ENCODE results near the gene HEXD.
"Not testable (repeated sequence)": the region's sequence is repeated elsewhere in the genome, so short reads cannot be mapped to it uniquely, and the experiment has no call there.

Gene HEXD

GRCh38 chr17:82373731-82374625, 44.2 kb upstream of the HEXD start:
- ChIA-PET POLR2A (ENCODE audit: low non-redundant PET) (no interaction called here), CTCF (interaction anchor here (0.8 kb wide), 1 partner anchor 11 kb away, joined by 3 read pairs; no protein-coding TSS in a partner anchor)
- no peak for DNase-seq (ENCODE audit: low spot score)
- TF ChIP-seq CTCF (conservative IDR thresholded peaks at IDR 0.05; ENCODE audit: low read depth): no peak
- H3K27ac ChIP-seq: no peak overlapping the region

DNA sequence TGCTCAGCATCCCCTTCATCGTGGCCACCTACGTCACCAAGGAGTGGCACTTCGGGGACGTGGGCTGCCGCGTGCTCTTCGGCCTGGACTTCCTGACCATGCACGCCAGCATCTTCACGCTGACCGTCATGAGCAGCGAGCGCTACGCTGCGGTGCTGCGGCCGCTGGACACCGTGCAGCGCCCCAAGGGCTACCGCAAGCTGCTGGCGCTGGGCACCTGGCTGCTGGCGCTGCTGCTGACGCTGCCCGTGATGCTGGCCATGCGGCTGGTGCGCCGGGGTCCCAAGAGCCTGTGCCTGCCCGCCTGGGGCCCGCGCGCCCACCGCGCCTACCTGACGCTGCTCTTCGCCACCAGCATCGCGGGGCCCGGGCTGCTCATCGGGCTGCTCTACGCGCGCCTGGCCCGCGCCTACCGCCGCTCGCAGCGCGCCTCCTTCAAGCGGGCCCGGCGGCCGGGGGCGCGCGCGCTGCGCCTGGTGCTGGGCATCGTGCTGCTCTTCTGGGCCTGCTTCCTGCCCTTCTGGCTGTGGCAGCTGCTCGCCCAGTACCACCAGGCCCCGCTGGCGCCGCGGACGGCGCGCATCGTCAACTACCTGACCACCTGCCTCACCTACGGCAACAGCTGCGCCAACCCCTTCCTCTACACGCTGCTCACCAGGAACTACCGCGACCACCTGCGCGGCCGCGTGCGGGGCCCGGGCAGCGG, 43.4 kb upstream of the HEXD start:
- no peak for TF ChIP-seq CTCF (conservative IDR thresholded peaks at IDR 0.05; ENCODE audit: low read depth)
- no peak for DNase-seq (ENCODE audit: low spot score)
- POLR2A ChIA-PET (ENCODE audit: low non-redundant PET): no interaction called here
- no peak overlapping the region for H3K27ac ChIP-seq
- CTCF ChIA-PET: no interaction called here

DNA sequence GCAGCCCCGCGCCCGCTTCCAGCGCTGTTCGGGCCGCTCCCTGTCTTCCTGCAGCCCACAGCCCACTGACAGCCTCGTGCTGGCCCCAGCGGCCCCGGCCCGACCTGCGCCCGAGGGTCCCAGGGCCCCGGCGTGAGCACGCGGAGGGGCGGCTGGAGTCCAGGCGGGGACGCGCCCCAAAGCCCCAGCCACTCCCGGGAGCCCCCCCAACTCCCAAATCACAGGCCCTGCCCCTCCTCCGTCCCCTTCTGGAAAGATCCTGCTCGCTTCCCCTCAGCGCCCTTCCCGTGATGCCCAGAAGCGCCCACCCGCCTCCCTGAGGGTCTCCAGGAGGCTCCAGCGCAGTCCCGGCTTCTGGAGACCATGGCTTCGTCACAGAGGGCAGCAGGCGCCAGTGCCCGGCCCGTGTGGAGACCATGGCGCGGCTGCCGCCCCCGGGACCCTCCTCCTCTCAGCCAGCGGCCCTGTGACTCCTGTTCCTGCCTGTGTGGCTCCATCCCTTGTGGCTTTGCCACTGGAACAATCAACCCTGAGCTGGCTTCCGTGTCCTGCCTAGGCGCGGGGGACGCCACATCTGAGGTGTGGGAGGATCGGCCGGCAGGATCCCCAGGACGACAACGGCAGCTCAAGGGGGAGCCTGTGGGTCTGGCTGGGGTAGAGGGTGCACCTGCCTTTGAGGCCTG, 42.6 kb upstream of the HEXD start:
- TF ChIP-seq CTCF (conservative IDR thresholded peaks at IDR 0.05; ENCODE audit: low read depth): no peak
- ChIA-PET CTCF (interaction anchor here (0.5 kb wide), 1 partner anchor 41 kb away, joined by 3 read pairs; no protein-coding TSS in a partner anchor), POLR2A (ENCODE audit: low non-redundant PET) (no interaction called here)
- no peak for DNase-seq (ENCODE audit: low spot score)
- H3K27ac ChIP-seq: no peak overlapping the region

DNA sequence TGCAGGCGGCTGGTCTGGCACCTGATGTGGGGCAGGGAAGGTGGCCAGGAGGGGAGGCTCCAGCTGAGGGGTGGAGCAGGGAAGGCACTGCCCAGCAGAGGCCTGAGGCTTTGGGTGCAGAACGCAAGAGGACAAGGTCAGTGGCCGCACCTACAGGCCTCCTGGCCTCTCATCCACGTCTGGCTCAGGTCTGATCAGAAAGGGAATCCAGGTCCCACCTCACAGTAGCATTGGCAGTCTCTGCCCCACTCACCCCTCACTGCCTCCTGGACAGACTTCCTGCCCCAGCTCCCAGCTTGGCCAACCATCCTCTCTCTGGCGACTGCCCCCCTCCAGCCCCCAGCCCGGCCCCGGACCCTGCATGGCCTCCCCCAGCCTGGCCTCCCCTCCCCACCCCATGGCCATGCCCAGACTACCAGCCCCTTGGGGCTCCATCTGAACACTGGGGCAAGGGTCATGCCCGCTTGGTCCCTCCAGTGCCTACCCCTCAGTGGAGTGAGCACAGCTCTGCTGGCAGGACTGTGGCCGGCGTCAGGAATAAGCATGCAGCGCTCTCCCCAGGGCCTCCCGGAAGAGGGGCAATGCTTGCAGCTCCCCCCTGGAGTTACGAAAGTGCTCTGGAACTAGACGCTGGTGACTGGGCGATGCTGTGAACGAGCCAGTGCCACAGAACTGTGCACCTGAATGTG, 42.0 kb upstream of the HEXD start:
- H3K27ac ChIP-seq: no peak overlapping the region
- TF ChIP-seq CTCF (conservative IDR thresholded peaks at IDR 0.05; ENCODE audit: low read depth): no peak
- POLR2A ChIA-PET (ENCODE audit: low non-redundant PET): no interaction called here
- no peak for DNase-seq (ENCODE audit: low spot score)
- CTCF ChIA-PET: interaction anchor here (0.5 kb wide), 1 partner anchor 40 kb away, joined by 3 read pairs; no protein-coding TSS in a partner anchor

DNA sequence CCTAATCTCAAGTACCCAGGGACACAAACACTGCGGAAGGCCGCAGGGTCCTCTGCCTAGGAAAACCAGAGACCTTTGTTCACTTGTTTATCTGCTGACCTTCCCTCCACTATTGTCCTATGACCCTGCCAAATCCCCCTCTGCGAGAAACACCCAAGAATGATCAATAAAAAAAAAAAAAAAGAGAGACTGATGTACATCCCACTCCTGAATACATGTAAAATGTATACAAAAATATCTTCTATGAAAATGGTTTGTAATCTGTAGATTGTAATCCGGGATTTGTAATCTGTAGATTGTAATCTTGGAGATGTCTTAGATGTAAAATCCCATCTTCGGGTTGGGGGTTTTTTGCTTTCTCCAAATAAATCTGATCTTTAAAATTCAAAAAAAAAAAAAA, 40.9 kb upstream of the HEXD start:
- CTCF ChIA-PET; DNase-seq (ENCODE audit: low spot score); POLR2A ChIA-PET (ENCODE audit: low non-redundant PET); H3K27ac ChIP-seq: not testable (repeated sequence)

GRCh38 chr17:82377924-82378740, 40.0 kb upstream of the HEXD start:
- no peak for DNase-seq (ENCODE audit: low spot score)
- H3K27ac ChIP-seq: no peak overlapping the region
- no peak for TF ChIP-seq CTCF (conservative IDR thresholded peaks at IDR 0.05; ENCODE audit: low read depth)
- ChIA-PET CTCF (no interaction called here), POLR2A (ENCODE audit: low non-redundant PET) (no interaction called here)
